ENCODE results near the gene FAM171A2. TPM values are rescaled to one million over a fixed set of nuclear protein-coding genes. Genes with fewer than 3 reads are reported as not detected.
A peak's percentile ranks its signal among the peaks of the same experiment; 100 is the strongest.

Gene FAM171A2
- total RNA-seq, 2 donors from 2014 or later: 2.4 to 3.3 TPM

DNA sequence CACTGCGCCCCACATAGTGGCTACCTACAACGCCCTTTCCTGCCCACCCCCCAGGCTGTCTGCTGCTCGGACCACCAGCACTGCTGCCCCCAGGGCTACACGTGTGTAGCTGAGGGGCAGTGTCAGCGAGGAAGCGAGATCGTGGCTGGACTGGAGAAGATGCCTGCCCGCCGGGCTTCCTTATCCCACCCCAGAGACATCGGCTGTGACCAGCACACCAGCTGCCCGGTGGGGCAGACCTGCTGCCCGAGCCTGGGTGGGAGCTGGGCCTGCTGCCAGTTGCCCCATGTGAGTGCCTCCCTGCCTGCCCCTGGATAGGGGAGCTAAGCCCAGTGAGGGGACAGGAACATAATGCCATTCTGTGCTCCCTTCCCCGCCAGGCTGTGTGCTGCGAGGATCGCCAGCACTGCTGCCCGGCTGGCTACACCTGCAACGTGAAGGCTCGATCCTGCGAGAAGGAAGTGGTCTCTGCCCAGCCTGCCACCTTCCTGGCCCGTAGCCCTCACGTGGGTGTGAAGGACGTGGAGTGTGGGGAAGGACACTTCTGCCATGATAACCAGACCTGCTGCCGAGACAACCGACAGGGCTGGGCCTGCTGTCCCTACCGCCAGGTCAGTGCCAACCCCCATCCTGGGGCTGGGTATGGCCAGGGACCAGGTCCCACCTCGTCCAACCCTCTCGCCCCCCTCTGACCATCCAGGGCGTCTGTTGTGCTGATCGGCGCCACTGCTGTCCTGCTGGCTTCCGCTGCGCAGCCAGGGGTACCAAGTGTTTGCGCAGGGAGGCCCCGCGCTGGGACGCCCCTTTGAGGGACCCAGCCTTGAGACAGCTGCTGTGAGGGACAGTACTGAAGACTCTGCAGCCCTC, 11.5 kb downstream of the FAM171A2 start:
- Histone ChIP-seq H3K27ac (no peak overlapping the region), H3K27me3 (no peaks in the 10 kb centered on the region), H3K9me3 (no peaks in the 10 kb centered on the region), H3K4me1 (no peaks in the 10 kb centered on the region), H3K4me3 (no peak overlapping the region), H3K36me3 (peaks cover 32% of the 10 kb centered on the region)
- TF ChIP-seq, protein P1, sequence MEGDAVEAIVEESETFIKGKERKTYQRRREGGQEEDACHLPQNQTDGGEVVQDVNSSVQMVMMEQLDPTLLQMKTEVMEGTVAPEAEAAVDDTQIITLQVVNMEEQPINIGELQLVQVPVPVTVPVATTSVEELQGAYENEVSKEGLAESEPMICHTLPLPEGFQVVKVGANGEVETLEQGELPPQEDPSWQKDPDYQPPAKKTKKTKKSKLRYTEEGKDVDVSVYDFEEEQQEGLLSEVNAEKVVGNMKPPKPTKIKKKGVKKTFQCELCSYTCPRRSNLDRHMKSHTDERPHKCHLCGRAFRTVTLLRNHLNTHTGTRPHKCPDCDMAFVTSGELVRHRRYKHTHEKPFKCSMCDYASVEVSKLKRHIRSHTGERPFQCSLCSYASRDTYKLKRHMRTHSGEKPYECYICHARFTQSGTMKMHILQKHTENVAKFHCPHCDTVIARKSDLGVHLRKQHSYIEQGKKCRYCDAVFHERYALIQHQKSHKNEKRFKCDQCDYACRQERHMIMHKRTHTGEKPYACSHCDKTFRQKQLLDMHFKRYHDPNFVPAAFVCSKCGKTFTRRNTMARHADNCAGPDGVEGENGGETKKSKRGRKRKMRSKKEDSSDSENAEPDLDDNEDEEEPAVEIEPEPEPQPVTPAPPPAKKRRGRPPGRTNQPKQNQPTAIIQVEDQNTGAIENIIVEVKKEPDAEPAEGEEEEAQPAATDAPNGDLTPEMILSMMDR (IDR thresholded peaks at IDR 0.05): no peak
- no peak for DNase-seq (ENCODE audit: low spot score)

DNA sequence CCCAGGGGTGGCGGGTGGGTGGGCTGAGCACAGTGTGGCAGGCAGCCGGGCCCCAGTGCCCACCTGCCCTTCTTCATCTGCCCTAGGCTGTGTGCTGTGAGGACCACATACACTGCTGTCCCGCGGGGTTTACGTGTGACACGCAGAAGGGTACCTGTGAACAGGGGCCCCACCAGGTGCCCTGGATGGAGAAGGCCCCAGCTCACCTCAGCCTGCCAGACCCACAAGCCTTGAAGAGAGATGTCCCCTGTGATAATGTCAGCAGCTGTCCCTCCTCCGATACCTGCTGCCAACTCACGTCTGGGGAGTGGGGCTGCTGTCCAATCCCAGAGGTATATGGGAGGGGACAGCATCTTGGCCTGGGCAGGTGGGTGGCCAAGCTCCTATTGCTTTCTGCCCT, 12.2 kb downstream of the FAM171A2 start:
- peaks cover 0 to under 1% of the 10 kb centered on the region in 2 donors for H3K4me1 ChIP-seq
- no peaks in the 10 kb centered on the region for H3K9me3 ChIP-seq
- H3K36me3 ChIP-seq: peaks cover 32% of the 10 kb centered on the region
- no peak for DNase-seq (ENCODE audit: low spot score)
- no peak overlapping the region for H3K4me3 ChIP-seq
- TF ChIP-seq, protein P1 (IDR thresholded peaks at IDR 0.05): no peak
- H3K27ac ChIP-seq: no peak overlapping the region
- no peaks in the 10 kb centered on the region for H3K27me3 ChIP-seq

DNA sequence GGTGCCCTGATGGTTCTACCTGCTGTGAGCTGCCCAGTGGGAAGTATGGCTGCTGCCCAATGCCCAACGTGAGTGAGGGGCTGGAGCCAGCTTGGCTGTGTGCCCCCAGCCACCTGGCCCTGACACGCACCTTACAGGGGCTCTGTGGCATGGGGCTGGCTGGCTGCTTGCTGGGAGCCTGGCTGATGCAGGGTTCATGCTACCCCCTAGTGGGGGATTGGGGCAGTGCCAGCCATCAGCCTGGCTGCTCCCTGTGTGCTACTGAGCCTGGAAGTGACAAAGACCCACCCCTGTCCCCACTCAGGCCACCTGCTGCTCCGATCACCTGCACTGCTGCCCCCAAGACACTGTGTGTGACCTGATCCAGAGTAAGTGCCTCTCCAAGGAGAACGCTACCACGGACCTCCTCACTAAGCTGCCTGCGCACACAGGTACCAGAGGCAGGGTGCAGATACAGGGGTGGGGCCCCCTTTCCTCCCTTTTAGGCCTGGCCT, 12.9 kb downstream of the FAM171A2 start:
- Histone ChIP-seq H3K27ac (no peak overlapping the region), H3K27me3 (no peaks in the 10 kb centered on the region), H3K4me1 (peaks cover 0 to 7% of the 10 kb centered on the region in 2 donors), H3K4me3 (no peak overlapping the region), H3K36me3 (peaks cover 32% of the 10 kb centered on the region), H3K9me3 (no peaks in the 10 kb centered on the region)
- TF ChIP-seq, protein P1 (IDR thresholded peaks at IDR 0.05): peak; percentile 63 to 80
- DNase-seq (ENCODE audit: low spot score): no peak

DNA sequence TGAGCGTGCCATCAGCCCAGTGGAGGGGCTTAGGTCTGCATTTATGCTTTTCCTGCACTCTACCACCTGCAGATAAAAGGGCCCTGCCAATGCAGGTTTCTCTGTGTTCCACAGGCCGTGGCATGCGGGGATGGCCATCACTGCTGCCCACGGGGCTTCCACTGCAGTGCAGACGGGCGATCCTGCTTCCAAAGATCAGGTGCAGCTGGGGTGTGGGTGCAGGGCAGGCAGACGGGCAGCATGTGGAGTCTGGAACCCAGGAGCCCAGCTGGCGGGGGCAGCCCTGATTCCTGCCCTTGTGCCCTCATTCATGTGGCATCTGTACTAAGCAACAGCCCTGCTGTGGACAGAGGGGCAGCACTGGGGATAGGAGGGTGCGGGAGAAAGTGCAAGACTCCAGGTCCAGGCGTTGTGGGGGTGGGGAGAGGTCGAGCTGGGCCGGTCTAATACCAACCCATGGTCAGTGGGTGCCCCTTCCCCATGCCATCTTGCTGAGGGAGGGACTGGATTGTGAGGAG, 14.0 kb downstream of the FAM171A2 start:
- TF ChIP-seq, protein P1 (IDR thresholded peaks at IDR 0.05): no peak
- no peak for DNase-seq (ENCODE audit: low spot score)
- no peak overlapping the region for H3K27ac ChIP-seq
- peaks cover 32% of the 10 kb centered on the region for H3K36me3 ChIP-seq
- H3K9me3 ChIP-seq: no peaks in the 10 kb centered on the region
- peaks cover 0 to 13% of the 10 kb centered on the region in 2 donors for H3K4me1 ChIP-seq
- H3K4me3 ChIP-seq: no peak overlapping the region
- no peaks in the 10 kb centered on the region for H3K27me3 ChIP-seq

DNA sequence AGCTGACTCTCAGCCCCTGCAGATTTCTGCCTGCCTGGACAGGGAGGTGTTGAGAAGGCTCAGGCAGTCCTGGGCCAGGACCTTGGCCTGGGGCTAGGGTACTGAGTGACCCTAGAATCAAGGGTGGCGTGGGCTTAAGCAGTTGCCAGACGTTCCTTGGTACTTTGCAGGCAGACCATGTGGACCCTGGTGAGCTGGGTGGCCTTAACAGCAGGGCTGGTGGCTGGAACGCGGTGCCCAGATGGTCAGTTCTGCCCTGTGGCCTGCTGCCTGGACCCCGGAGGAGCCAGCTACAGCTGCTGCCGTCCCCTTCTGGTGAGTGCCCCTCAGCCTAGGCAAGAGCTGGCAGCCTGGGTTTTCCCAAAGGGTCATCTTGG, 14.7 kb downstream of the FAM171A2 start:
- Histone ChIP-seq H3K36me3 (peaks cover 32% of the 10 kb centered on the region), H3K27me3 (no peaks in the 10 kb centered on the region), H3K4me3 (no peak overlapping the region), H3K9me3 (no peaks in the 10 kb centered on the region), H3K27ac (no peak overlapping the region), H3K4me1 (peaks cover 0 to 18% of the 10 kb centered on the region in 2 donors)
- TF ChIP-seq, protein P1 (IDR thresholded peaks at IDR 0.05): no peak
- DNase-seq (ENCODE audit: low spot score): no peak

Data from right atrium auricular region (tissue), 2 donors.